ENCODE data around the gene GNB1.

DNA sequence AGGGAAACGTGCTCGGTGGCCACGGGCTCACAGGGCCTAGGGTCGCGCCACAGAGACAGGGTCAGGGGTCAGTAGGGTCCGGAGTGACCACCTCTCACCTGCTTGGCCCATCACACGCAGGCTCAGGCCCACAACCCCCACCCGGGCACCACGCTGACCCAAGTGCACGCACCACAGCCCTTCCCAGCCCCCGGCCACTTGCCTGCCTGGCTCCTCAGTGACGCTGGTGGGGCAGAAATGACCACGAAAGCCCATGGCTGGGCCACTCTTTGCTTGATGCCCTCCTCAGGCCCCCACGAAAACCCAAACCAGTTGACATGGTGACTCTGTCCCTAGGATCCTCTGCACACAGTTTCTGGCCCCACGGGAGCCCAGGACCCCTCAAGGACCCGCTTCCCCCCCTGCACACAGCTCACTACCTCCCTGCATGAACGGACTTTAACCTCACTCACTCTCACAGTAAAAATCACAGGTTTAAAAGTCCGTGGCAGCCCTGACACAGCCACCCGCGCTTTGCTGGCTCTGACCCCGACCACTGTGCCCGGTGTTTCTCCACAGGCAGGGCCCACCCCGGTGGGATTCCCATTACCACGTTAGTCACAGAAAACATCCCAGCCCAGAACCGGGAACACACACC, 133.3 kb downstream of the GNB1 start:
- TF ChIP-seq, protein P1, sequence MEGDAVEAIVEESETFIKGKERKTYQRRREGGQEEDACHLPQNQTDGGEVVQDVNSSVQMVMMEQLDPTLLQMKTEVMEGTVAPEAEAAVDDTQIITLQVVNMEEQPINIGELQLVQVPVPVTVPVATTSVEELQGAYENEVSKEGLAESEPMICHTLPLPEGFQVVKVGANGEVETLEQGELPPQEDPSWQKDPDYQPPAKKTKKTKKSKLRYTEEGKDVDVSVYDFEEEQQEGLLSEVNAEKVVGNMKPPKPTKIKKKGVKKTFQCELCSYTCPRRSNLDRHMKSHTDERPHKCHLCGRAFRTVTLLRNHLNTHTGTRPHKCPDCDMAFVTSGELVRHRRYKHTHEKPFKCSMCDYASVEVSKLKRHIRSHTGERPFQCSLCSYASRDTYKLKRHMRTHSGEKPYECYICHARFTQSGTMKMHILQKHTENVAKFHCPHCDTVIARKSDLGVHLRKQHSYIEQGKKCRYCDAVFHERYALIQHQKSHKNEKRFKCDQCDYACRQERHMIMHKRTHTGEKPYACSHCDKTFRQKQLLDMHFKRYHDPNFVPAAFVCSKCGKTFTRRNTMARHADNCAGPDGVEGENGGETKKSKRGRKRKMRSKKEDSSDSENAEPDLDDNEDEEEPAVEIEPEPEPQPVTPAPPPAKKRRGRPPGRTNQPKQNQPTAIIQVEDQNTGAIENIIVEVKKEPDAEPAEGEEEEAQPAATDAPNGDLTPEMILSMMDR (IDR thresholded peaks at IDR 0.05), result no peak
- TF ChIP-seq EP300 (IDR thresholded peaks at IDR 0.05), result no peak

All from tibial nerve (tissue), 4 donors.